HuH-7.5 (cell line): ENCODE results near the gene NLK.
A peak's percentile ranks its signal among the peaks of the same experiment; 100 is the strongest.

Experiments
- DNase-seq: peaks from one replicate; pipeline ENCODE4 v3.0.0; 2011; ENCODE audit warnings: low spot score

Gene NLK

DNA sequence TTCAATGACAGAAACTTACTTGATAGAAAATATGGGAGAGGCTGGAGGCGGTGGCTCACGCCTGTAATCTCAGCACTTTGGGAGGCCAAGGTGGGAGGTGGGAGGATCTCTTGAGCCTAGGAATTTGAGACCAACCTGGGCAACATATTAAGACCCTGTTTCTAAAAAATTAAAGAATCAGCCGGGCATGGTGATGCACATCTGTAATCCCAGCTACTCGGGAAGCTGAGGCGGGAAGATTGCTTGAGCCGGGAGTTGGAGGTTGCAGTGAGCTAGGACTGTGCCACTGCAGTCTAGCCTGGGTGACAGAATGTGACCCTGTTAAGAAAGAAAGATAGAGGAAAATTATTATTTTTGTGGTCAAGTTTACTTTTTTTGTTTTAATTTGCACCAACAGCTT is 2.1 kb upstream of the NLK start:
- DNase-seq = no peak

DNA sequence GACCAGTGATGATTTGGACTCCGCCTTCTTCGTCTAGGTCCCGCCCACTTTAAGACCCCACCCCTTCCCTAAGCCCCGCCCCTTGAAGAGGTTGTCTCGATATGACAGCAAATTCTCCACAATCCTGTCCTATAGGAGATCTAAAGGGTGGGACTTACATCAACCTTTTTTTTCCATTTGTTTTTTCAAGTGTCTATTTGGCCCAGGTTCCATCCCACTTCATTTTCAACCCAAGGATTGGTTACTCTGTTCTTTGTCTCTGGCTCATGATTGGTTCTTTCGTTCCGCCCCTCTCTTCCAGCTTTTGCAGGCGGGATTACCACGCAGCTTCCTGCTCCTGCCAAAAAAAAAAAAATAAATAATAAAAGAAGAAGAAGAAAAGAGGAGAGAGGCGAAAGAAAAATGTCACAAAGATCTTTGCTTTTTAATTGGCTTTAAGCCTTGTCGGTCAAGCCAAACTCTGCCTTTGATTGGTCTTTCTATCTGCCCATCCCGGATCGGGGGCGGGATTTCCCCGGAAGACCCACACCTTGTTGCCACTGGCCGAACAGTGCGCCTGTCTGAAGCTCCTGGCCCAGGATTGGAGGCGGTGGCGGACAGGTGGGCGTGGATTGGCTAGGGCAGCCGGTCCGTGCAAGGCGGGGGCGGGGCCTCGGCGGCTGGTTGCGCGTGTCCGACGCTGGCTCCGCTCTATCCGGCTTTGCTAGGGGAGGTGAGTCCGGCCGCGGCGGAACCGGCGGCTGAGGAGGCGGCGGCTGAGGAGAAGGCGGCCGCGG is 1.2 kb upstream of the NLK start:
- DNase-seq = peak; percentile 94

DNA sequence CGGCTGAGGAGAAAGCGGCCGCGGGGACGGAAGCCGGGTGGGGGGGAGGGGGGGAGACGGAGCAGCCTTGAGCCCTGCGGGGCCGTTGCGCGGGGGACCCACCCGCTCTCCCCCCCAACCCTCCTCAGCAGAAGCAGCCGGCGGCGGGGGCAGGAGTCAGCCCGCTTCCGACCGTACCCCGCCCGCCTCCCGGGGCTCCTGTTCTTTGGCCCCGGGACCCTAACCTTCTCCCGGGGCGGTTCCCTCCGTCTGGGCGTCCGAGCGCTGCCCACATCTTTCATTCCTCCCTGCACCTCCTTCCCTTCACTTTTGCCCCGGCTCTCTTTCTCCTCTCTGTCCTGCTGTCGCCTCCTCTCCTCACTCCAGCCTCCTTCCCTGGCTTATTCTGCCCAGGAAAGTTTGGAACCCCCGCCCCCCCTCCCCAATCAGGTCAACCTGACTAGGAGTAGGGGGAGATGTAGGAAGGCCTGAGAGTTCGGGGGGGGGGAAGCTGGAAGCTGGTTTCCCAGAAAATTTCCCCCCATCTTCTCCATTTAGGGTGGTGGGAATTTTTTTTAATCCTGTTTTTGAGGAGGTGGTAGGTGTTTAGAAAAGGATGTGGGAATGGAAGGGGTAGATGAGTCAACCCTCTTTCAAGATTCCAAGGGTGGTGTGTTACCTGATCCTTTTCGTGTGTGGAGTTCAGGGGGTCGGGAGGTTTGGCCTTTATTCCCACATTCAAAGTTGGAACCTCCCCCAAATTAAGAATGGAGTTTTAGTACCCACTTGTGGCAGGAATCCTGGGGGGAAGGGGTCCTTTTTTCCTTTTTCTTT is 427 bp upstream of the NLK start:
- no peak for DNase-seq

DNA sequence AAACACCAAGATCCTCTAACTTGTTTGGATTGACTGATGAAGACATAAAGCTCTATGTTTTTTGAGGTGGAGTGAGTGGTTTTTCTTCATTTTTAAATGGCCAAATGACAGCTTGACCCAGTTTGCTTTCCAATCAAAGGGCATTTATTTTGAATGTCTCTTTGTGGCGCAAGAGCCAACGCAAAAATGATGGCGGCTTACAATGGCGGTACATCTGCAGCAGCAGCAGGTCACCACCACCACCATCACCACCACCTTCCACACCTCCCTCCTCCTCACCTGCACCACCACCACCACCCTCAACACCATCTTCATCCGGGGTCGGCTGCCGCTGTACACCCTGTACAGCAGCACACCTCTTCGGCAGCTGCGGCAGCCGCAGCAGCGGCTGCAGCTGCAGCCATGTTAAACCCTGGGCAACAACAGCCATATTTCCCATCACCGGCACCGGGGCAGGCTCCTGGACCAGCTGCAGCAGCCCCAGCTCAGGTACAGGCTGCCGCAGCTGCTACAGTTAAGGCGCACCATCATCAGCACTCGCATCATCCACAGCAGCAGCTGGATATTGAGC is 329 bp downstream of the NLK start:
- no peak for DNase-seq

DNA sequence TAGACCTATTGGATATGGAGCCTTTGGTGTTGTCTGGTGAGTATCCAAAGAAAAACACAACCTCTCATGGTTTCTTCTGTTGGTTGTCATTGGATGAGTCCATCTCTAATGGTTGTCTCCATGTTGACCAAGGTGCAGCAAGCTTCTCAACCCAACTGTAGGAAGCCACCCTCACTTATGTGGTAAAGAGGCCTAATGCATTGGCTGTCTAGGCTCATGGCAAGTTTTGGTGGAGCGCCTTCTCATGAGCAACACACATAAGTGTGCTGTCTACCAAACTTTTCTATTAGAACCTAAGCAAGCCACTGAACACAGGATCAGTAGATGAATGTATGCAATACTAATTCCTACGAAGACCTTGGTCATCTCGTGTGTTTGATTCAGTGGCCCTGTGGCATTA is 819 bp downstream of the NLK start:
- DNase-seq = no peak

DNA sequence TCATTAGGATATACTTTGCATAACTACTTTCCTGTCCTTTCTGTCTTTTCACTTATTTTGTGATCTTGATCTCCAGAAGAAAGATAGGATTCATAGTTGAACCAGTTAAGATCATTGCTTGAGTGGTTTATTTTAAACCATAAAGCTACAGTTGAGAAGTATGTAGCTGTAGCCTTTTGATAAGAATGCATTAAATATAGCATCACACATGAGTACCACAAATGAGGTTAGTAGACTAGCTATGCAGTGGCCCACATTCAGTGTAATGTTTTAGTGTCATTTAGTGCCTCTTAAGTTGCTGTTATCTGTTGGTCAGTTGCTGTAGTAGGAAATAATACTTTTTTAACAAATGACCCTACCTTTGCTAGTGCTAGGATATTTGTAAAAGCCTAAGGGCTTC is 1.3 kb downstream of the NLK start:
- DNase-seq = no peak

DNA sequence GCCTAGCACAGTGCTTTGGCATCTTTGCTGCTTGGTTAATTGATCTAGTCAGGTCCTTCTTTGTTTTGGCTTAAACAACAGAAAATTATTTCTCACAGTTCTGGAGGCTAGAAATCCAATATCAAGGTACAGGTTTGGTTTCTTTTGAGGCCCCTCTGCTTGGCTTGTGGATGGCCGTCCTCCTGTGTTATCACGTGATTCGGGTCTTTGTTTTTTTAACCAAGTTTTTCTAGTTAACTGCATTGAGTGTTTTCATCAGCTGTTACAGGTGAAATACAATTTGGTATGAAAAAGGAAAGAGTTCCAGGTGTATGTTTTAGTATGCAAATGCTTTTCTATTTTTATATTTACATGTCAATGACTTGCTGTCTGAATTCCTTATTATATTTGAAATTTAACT is 2.8 kb downstream of the NLK start:
- no peak for DNase-seq

DNA sequence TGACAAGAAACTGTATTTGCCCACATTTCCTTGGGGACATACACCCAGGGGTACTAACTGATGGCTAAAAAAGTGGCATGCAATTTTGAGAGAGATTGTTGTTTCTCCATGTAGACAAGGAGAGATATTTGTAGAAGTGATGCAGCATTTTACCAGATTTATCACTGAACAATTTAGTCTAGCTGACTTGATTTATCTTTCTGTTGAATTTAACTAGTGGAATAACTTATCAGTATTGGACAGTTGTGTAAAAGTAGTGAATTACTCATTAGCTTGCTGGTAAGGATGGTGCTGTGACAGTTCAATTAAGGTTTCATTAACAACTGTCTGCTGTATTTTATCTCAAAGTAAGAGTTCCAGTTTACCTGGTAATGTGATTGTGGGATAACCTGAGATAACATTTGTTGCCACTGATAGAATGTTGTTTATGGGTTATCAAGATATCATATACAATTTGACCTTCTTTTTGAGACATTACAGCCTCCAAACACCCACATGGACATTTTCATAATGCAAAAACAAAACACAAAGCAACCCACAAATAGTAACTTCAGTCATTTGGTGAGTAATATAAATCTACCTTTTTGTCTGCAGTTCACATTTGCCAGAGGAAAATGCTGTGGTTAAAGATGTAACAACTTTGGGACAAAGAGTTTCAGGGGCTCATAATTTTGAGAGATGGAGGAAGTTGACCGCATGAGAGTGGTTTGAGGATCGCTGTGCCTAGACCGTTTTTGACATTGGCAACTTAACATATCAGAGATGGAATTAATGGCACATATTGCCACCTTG is 3.8 kb downstream of the NLK start:
- no peak for DNase-seq

DNA sequence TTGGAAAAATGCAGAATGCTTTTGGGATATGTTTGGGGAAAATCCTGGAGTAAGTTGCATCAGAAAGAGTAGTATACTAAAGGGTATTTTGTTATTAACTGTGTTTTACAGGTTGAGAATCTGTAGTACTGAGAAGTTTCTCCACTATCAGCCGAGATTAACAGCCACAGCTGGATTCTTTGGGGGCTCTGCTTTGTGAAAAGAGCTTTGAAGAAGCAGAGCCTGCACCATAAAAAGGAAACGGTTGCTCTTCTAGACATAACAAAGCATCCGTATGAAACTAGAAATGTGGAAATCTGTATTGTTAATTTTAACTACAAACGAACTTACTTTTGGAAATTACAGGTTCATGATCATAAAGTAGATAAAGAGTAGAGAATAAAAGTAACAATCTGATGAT is 5.3 kb downstream of the NLK start:
- no peak for DNase-seq

DNA sequence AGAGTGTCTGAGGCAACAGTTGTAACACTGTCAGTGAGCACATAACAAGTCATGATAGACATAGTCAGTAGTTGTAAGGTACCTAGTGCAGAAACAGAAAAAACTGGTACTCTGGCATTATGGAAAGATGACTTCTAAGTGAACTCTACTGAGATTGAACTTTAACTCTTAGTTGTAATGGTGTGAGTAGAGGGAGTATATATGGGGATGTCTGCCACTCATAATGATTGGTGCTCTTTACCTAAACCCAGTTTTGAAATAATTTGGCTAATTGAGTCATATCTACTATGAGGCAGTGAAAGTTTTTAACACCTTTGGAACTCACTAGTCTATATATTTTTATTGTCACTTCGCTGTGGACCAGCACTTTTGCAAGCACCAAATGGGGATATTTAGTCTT is 6.6 kb downstream of the NLK start:
- no peak for DNase-seq

DNA sequence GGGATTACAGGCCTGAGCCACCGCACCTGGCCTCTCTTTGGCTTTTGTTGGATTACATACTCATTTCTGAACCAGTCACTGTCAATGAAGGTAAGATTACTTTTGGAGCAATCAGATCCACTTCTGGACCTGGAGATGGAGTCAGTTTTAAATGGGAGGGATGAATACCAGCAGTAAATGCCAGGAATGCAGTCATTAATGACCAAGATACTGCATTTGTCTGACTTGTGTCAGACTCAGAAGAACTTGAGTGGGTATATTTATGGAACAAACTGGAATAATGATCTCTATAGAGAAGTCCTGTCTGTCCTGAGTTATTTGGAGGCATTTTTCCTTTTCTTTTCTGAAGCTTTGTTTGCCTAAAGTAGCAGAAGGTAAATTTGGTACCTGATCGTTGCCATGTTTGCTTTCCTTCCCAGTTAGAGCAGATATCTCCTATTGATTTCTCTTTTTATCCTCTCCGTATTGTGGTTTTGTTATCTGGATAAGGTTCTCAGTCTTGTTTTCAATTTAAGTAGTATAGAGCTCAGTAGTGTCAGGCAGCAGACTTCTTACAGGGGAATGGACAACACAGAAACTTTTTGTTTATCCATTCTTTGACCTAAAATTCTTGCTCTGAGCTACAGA is 10.7 kb downstream of the NLK start:
- no peak for DNase-seq

DNA sequence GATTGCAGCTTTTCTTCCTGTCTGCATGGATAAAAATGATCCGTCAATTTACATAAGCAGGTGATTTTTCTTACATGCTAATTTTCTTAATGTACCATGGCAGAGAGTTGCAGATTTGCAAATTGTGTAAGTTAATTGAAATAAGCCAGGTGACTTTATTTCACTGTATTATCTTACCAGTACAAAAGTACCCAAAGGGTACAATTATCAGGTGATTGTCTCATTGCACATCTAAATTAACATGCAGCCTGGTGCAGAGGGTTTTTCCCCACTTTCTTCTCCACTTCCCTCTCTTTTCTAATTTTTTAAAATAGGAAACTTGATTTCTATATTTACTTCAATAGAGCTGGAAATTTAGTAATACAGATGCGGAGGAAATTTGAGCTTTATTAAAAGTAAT is 11.2 kb downstream of the NLK start:
- DNase-seq = no peak

DNA sequence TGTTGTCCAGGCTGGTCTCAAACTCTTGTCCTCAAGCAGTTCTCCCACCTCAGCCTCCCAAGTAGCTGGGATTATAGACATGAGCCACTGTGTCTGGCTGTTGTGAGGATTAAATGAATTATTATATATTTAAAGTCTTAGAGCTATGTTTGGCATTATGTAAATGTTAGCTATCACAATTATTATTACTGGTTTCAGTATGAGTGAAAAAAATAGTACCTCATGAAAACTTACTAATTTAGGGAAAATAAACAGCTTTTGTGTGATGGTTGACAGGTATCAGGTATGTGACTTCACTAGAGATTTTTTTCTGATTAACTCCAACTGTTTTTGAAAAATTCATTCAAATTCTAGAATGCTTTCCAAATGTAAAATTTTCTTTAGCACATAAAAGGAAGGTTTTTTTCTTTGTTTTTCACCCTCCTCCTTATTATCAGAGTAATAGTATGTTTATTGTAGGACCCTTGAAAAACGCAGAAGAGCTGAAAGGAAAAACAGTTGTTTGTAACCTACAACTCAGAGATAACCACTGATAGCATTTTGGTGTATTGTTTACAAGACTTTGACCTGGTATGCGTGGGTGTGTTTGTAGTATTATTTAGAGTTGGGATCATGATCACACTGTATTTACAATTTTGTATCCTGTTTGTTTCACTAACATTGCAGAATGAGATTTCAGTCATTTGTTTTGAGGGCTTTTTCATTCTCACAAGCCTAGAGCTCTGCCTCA is 13.2 kb downstream of the NLK start:
- DNase-seq = no peak

DNA sequence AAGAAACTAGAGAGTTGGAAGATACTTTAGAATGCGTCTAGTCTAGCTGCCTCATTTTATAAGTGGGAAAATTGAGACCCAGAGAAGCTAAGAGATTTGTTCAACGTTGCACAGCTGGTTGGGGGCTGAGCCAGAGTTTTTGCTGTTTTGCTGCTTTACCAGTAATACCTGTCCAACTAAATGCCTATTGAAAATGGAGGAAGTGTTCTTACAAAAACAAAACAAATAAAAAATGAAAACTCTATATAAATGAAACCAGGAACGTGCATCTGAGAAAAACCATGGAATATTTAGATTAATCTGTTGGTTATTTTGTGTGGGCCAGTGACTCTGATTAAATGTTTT is 13.8 kb downstream of the NLK start:
- no peak for DNase-seq

DNA sequence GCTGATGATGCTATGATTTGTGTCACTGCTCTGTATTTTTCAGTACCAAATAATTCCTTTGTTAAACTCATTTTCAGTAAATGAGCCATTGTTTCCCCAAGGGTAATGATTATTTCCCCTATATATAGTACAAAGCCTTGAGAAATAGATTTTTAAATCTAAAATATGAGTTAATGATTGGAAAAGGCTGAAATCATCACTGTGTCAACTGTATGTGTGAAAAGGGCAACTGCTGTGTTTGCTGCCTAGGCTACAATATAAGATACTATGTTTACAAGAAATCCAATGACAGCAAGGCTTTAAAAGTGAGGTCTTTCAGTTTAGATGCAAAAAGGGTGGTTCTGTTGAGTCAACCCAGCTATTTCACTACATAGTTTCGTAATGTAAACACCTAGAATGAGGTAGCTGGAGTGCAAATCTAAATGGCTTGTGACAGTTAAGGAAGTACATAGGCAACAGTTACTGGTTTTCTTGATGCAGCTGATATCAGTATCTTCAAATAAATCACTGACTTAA is 15.3 kb downstream of the NLK start:
- DNase-seq = peak; percentile 14

DNA sequence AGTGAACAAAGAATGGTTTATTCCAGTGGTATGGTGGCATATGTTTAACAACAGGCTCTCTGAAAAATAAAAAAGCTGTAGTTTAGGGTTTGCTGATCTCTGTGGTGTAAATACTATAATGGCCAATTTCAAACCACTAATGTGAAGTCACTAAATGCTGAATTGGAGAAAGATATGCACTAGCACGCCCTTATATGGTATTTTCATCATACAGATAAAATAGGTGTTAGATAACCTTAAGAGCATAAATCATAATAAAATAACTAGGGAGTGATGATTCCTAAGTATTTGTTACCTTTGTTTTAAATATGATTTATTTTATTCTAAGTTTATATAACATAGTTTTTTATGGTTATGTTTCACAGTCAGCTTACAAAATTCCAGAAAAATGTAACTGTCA is 17.2 kb downstream of the NLK start:
- no peak for DNase-seq

DNA sequence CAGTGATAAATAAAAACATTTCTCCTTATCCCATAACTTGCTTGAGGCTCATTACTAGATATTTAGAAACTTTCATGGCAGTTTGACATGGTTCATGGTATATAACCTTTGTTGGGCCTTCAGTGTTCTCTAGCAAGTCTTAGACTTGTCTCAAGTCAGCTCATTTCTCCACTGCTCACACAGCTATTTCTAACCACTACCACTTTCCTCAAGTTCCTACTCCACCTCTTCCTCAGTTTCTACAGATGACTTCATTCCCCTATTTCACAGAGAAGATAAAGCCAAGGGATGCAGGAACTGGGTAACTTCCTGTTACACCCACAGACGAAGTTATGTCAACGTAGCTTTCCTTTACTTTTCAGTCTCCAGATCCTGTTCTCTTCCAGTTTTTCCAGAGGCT is 23.2 kb downstream of the NLK start:
- no peak for DNase-seq

DNA sequence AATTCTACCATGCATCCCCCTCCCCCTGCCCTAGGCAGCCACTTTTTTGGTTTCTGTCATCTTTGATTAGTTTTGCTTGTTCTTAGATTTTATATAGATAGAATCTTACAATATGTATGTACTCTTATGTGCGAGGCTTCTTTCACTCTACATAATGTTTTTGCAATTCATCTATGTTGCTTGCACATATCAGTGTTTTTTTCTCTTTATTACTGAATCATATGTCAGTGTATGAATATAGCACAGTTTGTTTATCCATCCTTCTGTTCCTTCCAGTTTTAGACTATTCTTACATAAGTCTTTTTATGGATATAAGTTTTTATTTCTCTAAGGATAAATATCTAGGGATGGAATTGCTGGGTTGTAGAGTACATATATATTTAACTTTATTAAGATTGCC is 26.6 kb downstream of the NLK start:
- no peak for DNase-seq

DNA sequence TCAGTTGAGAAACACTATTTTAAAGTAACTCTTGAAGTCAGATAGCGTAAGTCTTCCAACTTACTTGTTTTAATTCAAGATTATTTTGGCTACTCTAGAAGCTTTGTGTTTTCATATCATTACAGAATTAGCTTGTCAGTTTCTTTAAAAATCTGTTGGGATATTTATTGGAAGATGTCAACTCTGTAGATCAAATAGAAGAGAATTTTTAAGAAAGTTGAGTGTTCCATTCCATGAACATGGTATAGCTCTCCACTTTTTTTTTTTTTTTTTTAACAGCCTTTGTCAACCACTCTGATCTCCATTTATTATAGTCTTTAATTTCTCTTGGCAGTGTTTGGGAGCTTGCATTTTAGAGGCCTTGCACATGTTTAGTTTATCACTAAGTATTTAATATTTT is 28.7 kb downstream of the NLK start:
- DNase-seq = no peak

DNA sequence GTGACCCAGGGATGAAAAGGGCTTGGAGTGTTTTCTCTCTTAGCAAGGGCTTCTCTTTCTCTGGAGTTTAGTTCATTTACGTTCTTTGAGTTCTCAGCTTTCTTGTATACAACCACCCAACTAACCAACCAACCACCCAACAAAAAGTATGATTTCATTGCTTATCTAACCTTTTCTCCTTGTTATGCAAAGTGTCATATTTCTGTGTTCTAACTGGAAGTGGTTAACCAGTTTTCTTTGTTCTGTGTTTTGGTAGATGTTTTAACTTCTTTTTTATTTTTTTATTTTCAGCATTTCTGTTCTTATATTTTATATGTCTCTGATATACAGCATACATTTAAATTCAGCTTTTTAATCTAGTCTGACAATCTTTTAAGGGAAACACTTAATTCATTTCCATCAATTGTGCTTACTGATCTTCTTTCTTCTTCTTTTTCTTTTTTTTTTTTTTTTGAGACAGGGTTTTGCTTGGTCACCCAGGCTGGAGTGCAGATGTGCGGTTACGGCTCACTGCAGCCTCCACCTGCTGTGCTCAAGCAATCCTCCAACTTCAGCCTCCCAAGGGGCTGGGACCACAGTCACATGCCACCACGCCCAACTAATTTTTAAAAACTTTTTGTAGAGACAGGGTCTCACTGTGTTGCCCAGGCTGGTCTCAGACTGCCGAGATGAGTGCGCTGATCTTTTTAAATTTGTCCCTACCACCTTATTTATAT is 29.6 kb downstream of the NLK start:
- DNase-seq = no peak
